Keratinocyte (primary cell): Measurements from ENCODE around the gene MICA. TPM values are rescaled to one million over a fixed set of nuclear protein-coding genes. Genes with fewer than 3 reads are reported as not detected.

Experiments
- DNase-seq: peaks from one replicate; pipeline ENCODE4 v3.0.0-alpha.2; 2011; ENCODE audit warnings: low read depth, missing footprints, low spot score
- FAIRE-seq: peaks from 2 replicates; lab custom pipeline; 2011; peaks lifted over from hg19 to GRCh38; lab: Jason Lieb, UNC
- H2AFZ ChIP-seq: 2 replicates; pipeline ENCODE4 v1.6.0; 2012; ENCODE audit warnings: low read length, control low read depth, inconsistent platforms; ENCODE audit not compliant: control insufficient read depth
- H3K27ac ChIP-seq: 2 replicates; pipeline ENCODE4 v1.5.1; 2011; ENCODE audit warnings: low read length; ENCODE audit not compliant: control insufficient read depth, insufficient read depth
- H3K27me3 ChIP-seq: 3 replicates; pipeline ENCODE4 v1.6.0; 2011; ENCODE audit warnings: low read length; ENCODE audit not compliant: control insufficient read depth, insufficient read depth; ENCODE audit errors: extremely low read depth
- H3K36me3 ChIP-seq, 2 experiments: 2 replicates in 1 of 2; 3 replicates in 1 of 2; pipeline ENCODE4 v1.5.1; 2011; ENCODE audit warnings: low read length in 2 of 2, mild to moderate bottlenecking in 1 of 2; ENCODE audit not compliant: control insufficient read depth in 2 of 2, insufficient read depth in 2 of 2; ENCODE audit errors: extremely low read depth in 1 of 2
- H3K4me1 ChIP-seq: 3 replicates; pipeline ENCODE4 v1.5.1; 2011; ENCODE audit warnings: low read length; ENCODE audit not compliant: control insufficient read depth, insufficient read depth; ENCODE audit errors: extremely low read depth
- H3K4me2 ChIP-seq: 3 replicates; pipeline ENCODE4 v1.6.0; 2011; ENCODE audit warnings: low read depth, low read length; ENCODE audit not compliant: control insufficient read depth, insufficient read depth; ENCODE audit errors: extremely low read depth
- H3K4me3 ChIP-seq, 3 experiments: fragments of 200-600 bp in 1 of 3; sonication (generic) in 1 of 3; 2 replicates in 2 of 3; 3 replicates in 1 of 3; pipeline ENCODE4 v1.5.1; 2011 to 2016; ENCODE audit warnings: low read length in 3 of 3, mild to moderate bottlenecking in 3 of 3, control low read depth in 2 of 3, inconsistent platforms in 1 of 3, low read depth in 1 of 3, mixed read lengths in 1 of 3, mixed run types in 1 of 3, moderate library complexity in 1 of 3; ENCODE audit not compliant: control insufficient read depth in 2 of 3, insufficient read depth in 2 of 3; ENCODE audit errors: extremely low read depth in 1 of 3
- H3K79me2 ChIP-seq: 2 replicates; pipeline ENCODE4 v1.6.0; 2012; ENCODE audit warnings: low read length; ENCODE audit not compliant: control insufficient read depth, insufficient read depth
- H3K9ac ChIP-seq: 3 replicates; pipeline ENCODE4 v1.6.0; 2011; ENCODE audit warnings: low read length; ENCODE audit not compliant: control insufficient read depth, insufficient read depth; ENCODE audit errors: extremely low read depth
- H3K9me1 ChIP-seq: 3 replicates; pipeline ENCODE4 v1.6.0; 2011; ENCODE audit warnings: low read length; ENCODE audit not compliant: control insufficient read depth, insufficient read depth; ENCODE audit errors: extremely low read depth
- H3K9me3 ChIP-seq: 2 replicates; pipeline ENCODE4 v1.5.1; 2012; ENCODE audit warnings: low read depth, low read length; ENCODE audit not compliant: control insufficient read depth
- H4K20me1 ChIP-seq: 3 replicates; pipeline ENCODE4 v1.6.0; 2011; ENCODE audit warnings: low read length; ENCODE audit not compliant: control insufficient read depth, insufficient read depth; ENCODE audit errors: extremely low read depth
- CTCF ChIP-seq, 3 experiments: IDR thresholded peaks in 1 of 3; conservative IDR thresholded peaks in 1 of 3; optimal IDR thresholded peaks in 1 of 3; 2 replicates in 2 of 3; 3 replicates in 1 of 3; pipeline versions ENCODE3 to v1.5.1; 2011; ENCODE audit warnings: low read length in 3 of 3, mild to moderate bottlenecking in 3 of 3, moderate library complexity in 2 of 3, control low read depth in 1 of 3, inconsistent platforms in 1 of 3; ENCODE audit not compliant: insufficient read depth in 2 of 3; ENCODE audit errors: extremely low read depth in 1 of 3
- EZH2 ChIP-seq: IDR thresholded peaks from one replicate; pipeline ENCODE4 v1.6.1; 2012; ENCODE audit warnings: inconsistent platforms, mild to moderate bottlenecking, low read length, moderate library complexity
- dilution Hi-C: fragments of 300-500 bp; cut with MboI; formaldehyde crosslinking; loops from one replicate; pipeline ENCODE4 v1.7.0; 2020; ENCODE audit warnings: low sequenced_read_pairs; ENCODE audit not compliant: extremely low pct_ligation_motif_present
- polyA plus RNA-seq, 5 experiments: library from polyadenylated mRNA; depleted of rRNA in 3 of 5; stranded (reverse) in 3 of 5; stranded (forward) in 1 of 5; unstranded in 1 of 5; fragments of >200 nt; gene quantifications; 1 replicate in 1 of 5; 2 replicates in 3 of 5; 3 replicates in 1 of 5; pipeline versions ENCODE4 v1.2.1 to v1.2.3, GENCODE V29; 2011 to 2012; ENCODE audit warnings: missing spikeins in 2 of 5, low read depth in 1 of 5, low replicate concordance in 1 of 5

MICA gene
- polyA plus RNA-seq, 1 donor (not counting 4 experiments of a cell fraction or from before 2014, with no cell fraction given): 59.9 TPM

GRCh38 chr6:31405996-31406395 lies 2.6 kb downstream of the MICA start:
- peak overlapping the region in 1 of 3 experiments; percentile 20 for H3K4me3 ChIP-seq
- H3K27me3 ChIP-seq: no peaks in the 10 kb centered on the region
- H3K79me2 ChIP-seq: peaks cover 97% of the 10 kb centered on the region
- TF ChIP-seq EZH2 (no peak), CTCF (optimal IDR thresholded peaks at IDR 0.05 in 1 of 3, IDR thresholded peaks at IDR 0.05 in 1 of 3, conservative IDR thresholded peaks at IDR 0.05 in 1 of 3; ENCODE audit: extremely low read depth in 1 of 3, insufficient read depth in 2 of 3, low read length in 3 of 3) (no peak)
- no peak overlapping the region for H2AFZ ChIP-seq
- H3K4me2 ChIP-seq: peak overlapping the region; percentile 56
- no peaks in the 10 kb centered on the region for H3K9me3 ChIP-seq
- peaks cover 48% of the 10 kb centered on the region for H3K4me1 ChIP-seq
- no peak overlapping the region for H3K9ac ChIP-seq
- H4K20me1 ChIP-seq: peaks cover 39% of the 10 kb centered on the region
- FAIRE-seq (no peak), DNase-seq (no peak)
- H3K9me1 ChIP-seq: peaks cover 7% of the 10 kb centered on the region
- no peak overlapping the region for H3K27ac ChIP-seq
- dilution Hi-C loops: no loop called here
- H3K36me3 ChIP-seq: peaks cover 4 to 8% of the 10 kb centered on the region in 2 experiments

GRCh38 chr6:31407699-31408098 lies 4.3 kb downstream of the MICA start:
- Histone ChIP-seq H3K4me3 (peak overlapping the region in 1 of 3 experiments; percentile 18), H3K27me3 (no peaks in the 10 kb centered on the region), H3K4me2 (peak overlapping the region; percentile 54), H3K9ac (no peak overlapping the region), H3K79me2 (peaks cover 98% of the 10 kb centered on the region), H3K36me3 (peaks cover 18 to 20% of the 10 kb centered on the region in 2 experiments), H3K9me3 (no peaks in the 10 kb centered on the region), H3K9me1 (peaks cover 7% of the 10 kb centered on the region), H3K27ac (peak overlapping the region; percentile 31), H2AFZ (no peak overlapping the region), H4K20me1 (peaks cover 48% of the 10 kb centered on the region), H3K4me1 (peaks cover 31% of the 10 kb centered on the region)
- TF ChIP-seq EZH2: no peak
- no peak for TF ChIP-seq CTCF (optimal IDR thresholded peaks at IDR 0.05 in 1 of 3, IDR thresholded peaks at IDR 0.05 in 1 of 3, conservative IDR thresholded peaks at IDR 0.05 in 1 of 3; ENCODE audit: extremely low read depth in 1 of 3, insufficient read depth in 2 of 3, low read length in 3 of 3)
- dilution Hi-C loops: no loop called here
- FAIRE-seq (peak; percentile 77), DNase-seq (no peak)
